NCI-H146 (cell line): ENCODE measurements around the gene GLT6D1.
A peak's percentile ranks its signal among the peaks of the same experiment; 100 is the strongest.
"Not testable (repeated sequence)": the region's sequence is repeated elsewhere in the genome, so short reads cannot be mapped to it uniquely, and the experiment has no call there.

Experiments used
- DNase-seq: peaks from one replicate; lab custom pipeline; 2025; lab: John Stamatoyannopoulos, UW

Gene GLT6D1, protein sequence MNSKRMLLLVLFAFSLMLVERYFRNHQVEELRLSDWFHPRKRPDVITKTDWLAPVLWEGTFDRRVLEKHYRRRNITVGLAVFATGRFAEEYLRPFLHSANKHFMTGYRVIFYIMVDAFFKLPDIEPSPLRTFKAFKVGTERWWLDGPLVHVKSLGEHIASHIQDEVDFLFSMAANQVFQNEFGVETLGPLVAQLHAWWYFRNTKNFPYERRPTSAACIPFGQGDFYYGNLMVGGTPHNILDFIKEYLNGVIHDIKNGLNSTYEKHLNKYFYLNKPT

GRCh38 chr9:135639196-135639595, at the start of gene GLT6D1:
TSS of gene GLT6D1 (minus strand) at chr9:135639540. CDS start at chr9:135639187, 353 bp downstream.
- DNase-seq, result no peak

GRCh38 chr9:135689011-135689410, 49.7 kb upstream of the GLT6D1 start:
- DNase-seq, result no peak

GRCh38 chr9:135687216-135687615, 47.9 kb upstream of the GLT6D1 start:
- DNase-seq, result no peak

- no peak for DNase-seq
These were observed 45.4 kb upstream of the GLT6D1 start for GRCh38 chr9:135684691-135685090.

- DNase-seq, result no peak
These were observed 44.2 kb upstream of the GLT6D1 start for GRCh38 chr9:135683401-135684034.

- DNase-seq, result no peak
These were observed 41.8 kb upstream of the GLT6D1 start for GRCh38 chr9:135681161-135681560.

- no peak for DNase-seq
These were observed 40.7 kb upstream of the GLT6D1 start for GRCh38 chr9:135680056-135680455.

- DNase-seq, result no peak
These were observed 39.1 kb upstream of the GLT6D1 start for GRCh38 chr9:135678236-135679017.

GRCh38 chr9:135677641-135678168, 38.4 kb upstream of the GLT6D1 start:
- DNase-seq, result peak; percentile 34

GRCh38 chr9:135676891-135677290, 37.6 kb upstream of the GLT6D1 start:
- DNase-seq, result no peak

GRCh38 chr9:135674977-135675376, 35.6 kb upstream of the GLT6D1 start:
- DNase-seq, result no peak

GRCh38 chr9:135673941-135674340, 34.6 kb upstream of the GLT6D1 start:
- no peak for DNase-seq

DNA sequence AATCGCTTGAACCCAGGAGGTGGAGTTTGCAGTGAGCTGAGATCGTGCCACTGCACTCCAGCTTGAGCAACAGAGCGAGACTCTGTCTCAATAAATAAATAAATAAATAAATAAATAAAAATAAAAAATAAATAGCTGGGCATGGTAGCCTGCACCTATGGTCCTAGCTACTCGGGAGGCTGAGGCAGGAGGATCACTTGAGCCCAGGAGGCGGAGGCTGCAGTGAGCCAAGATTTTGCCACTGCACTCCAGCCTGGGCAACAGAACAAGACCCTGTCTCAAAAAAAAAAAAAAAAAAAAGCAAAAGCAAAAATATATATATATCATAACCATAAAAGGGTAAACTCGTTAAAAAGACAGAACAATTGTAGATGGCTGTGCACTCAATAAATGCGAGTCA, 33.4 kb upstream of the GLT6D1 start:
- not testable (repeated sequence) for DNase-seq

GRCh38 chr9:135671591-135672041, 32.3 kb upstream of the GLT6D1 start:
- no peak for DNase-seq

DNA sequence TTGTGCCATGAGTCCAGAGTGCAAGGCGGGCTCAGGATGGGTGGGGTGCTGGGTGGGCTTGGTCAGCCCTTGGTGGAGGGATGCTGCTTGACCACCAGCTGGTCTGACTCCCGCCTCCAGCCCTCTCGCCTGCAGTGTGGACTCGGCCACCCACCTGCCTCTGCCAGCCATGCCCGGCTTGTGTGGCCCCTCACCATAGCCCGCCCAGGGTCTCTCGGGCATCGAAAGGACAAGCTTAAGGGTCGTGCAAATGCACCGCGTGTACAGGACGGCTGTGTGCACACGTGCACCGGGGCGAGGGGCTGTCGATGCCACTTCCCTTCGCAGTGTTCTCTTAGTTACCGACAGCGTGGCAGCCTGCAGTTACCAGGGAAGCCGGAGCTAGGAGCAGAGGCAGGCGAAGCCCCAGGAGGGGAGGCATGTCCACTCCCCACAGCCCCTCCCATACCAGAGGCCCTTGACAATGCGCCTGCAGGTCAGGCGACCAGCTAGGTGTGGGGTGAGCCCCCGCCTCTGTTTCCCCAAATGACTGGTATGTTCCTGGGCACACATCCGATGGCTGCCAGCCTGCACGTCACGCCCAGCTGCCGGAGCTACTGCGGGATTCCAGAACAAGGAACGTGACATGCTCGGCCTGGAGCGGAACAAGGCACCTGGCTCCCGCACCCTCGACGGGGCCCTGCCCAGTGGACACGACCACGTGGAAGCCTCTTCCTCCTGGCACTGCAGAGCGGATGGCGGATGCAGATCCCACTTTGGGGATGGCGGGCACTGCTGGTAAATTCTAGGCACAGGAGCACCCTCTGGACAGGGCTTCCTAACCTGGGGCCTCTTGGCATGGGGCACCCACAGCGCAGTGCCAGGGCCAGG, 31.6 kb upstream of the GLT6D1 start:
- no peak for DNase-seq

- DNase-seq, result no peak
These were observed 30.4 kb upstream of the GLT6D1 start for GRCh38 chr9:135669616-135670285.

- not testable (repeated sequence) for DNase-seq
These were observed 29.7 kb upstream of the GLT6D1 start for GRCh38 chr9:135669018-135669417.

DNA sequence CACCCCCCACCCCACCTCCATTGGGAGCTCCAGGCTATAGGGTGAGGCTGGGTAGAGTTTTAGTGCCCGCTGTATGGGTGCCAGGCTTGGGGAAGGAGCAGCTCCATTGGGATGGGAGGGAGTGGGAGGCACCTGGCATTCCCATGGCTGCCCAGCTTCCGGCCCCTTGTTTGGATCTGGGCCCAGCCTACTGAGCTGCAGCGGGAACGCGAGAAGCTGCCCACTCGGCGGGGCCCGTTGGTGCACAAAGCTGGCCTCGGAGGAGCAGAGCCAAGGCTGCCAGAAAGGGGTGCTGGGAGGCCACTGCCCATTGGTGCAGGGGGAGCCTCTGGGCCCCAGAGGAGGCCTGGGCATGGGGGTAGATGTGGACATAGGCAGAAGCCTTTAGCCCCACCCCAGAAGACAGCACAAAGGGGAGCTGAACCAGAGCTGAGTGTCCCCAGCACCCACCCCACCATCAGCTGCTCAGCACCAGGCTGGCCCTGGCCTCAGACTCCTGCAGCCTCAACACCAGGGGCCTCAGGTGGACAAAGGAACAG, 28.2 kb upstream of the GLT6D1 start:
- no peak for DNase-seq

DNA sequence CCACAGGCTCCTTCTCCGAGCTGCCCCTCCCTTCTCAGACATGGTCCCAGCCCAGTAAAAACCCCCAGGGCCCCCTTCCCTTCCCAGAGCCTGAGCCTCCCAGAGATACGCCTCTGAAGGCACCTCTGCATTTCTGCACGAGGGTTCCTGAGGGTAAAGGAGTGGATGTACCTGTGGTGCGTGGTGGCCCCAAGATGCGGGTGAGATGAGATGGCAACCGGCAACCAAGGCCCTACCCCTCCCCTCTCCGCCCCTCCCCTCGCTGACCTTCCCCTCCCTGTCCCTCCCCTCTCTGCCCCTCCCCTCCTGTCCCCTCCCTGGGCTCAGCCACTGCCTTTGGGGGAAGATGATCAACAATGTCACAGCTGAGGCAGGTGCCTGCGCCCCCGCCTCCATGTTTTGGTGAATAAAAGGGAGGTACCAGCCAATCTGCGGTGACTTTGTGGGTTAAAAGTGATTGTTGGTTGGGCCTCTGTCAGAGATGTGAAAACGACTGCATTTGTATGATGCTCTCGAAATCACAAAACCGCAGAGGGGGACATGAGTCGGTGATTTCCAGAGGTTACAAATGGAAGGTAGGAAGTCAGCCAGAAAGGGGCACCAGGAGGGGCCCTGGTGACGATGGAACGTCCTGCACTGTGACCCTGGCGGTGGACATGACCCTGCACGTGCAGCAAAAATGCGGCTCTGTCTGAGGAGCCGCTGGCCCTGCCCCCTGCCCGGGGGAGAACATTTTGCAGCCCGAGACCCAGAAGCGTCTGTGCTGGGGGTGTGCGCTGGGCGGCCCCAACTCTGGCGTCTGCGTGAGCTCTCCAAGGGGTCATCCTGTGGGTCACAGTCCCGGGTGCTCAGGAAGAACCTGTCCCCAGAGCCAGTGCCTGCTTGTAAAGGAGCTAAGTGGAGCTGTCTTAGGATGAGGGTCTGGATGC, 27.5 kb upstream of the GLT6D1 start:
- no peak for DNase-seq

- DNase-seq, result no peak
These were observed 26.5 kb upstream of the GLT6D1 start for GRCh38 chr9:135665795-135666189.
